ENCODE results near the gene TTC6. TPM values are rescaled to one million over a fixed set of nuclear protein-coding genes. Genes with fewer than 3 reads are reported as not detected.

The TTC6 gene
- total RNA-seq, 1 donor, result under 0.01 TPM

DNA sequence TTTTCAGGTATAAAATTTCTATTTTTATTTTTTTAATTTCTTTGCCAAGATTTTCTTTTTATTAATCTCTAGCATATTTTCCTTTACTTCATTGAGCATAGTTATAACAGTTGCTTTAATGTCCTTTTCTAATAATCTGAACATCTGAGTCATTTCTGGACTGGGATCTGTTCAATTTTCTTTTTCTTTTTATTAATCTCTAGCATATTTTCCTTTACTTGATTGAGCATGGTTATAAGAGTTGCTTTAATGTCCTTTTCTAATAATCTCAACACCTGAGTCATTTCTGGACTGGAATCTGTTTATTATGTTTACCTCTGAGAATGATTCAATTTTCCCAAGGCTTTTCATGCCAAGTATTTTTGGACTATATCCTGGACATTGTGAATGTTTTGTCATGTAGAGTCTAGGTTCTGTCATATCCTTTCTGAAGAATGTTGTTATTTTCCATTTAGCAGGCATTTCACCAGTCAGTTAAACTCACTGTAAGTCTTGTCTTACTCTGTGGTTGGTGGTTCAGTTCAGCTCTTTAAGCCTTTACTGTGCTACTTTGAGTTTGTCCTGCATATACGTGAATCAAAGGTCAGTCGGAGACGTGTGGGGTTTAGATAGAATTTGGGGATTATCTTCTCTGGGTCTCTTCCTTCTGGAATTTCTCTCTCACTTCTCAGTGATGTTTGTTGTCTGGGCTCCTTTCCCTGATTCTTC lies 20.3 kb downstream of the TTC6 start:
- Histone ChIP-seq H2AFZ (ENCODE audit: low read length) (no peak overlapping the region), H3K27me3 (ENCODE audit: insufficient read depth, low read length) (peaks cover 25% of the 10 kb centered on the region), H3K4me2 (ENCODE audit: insufficient read depth, low read length) (no peak overlapping the region), H3K27ac (ENCODE audit: low read depth, low read length) (no peak overlapping the region), H3K4me3 (ENCODE audit: insufficient read depth, low read length) (no peak overlapping the region), H3K36me3 (ENCODE audit: insufficient read depth, low read length) (no peaks in the 10 kb centered on the region), H4K20me1 (ENCODE audit: insufficient read depth, low read length) (no peaks in the 10 kb centered on the region), H3K4me1 (ENCODE audit: insufficient read depth, low read length) (no peaks in the 10 kb centered on the region), H3K9me3 (ENCODE audit: low read depth, low read length) (peaks cover 4% of the 10 kb centered on the region), H3K79me2 (ENCODE audit: insufficient read depth, low read length) (no peaks in the 10 kb centered on the region)
- TF ChIP-seq, protein P1, sequence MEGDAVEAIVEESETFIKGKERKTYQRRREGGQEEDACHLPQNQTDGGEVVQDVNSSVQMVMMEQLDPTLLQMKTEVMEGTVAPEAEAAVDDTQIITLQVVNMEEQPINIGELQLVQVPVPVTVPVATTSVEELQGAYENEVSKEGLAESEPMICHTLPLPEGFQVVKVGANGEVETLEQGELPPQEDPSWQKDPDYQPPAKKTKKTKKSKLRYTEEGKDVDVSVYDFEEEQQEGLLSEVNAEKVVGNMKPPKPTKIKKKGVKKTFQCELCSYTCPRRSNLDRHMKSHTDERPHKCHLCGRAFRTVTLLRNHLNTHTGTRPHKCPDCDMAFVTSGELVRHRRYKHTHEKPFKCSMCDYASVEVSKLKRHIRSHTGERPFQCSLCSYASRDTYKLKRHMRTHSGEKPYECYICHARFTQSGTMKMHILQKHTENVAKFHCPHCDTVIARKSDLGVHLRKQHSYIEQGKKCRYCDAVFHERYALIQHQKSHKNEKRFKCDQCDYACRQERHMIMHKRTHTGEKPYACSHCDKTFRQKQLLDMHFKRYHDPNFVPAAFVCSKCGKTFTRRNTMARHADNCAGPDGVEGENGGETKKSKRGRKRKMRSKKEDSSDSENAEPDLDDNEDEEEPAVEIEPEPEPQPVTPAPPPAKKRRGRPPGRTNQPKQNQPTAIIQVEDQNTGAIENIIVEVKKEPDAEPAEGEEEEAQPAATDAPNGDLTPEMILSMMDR (IDR thresholded peaks at IDR 0.05; ENCODE audit: extremely low read depth, low read depth, low read length), result no peak
- no peak for DNase-seq (ENCODE audit: insufficient read length, low spot score, missing footprints)

DNA sequence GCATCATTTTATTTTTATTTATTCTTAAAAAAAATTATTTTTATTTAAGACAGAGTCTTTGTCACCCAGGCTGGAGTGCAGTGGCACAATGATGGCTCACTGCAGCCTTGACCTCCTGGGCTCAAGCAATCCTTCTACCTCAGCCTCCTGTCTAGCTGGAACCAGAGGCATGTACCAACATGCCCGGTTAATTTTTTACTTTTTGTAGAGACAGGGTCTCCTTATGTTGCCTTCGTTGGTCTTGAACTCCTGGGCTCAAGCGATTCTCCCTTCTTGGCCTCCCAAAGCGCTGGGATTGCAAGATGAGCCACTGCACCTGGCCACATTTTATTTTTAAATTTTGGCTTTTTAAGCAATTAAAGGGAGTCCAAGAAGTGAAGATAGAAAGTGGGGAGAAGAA lies 21.4 kb downstream of the TTC6 start:
- Histone ChIP-seq H3K36me3 (ENCODE audit: insufficient read depth, low read length) (no peaks in the 10 kb centered on the region), H3K4me2 (ENCODE audit: insufficient read depth, low read length) (no peak overlapping the region), H2AFZ (ENCODE audit: low read length) (no peak overlapping the region), H4K20me1 (ENCODE audit: insufficient read depth, low read length) (no peaks in the 10 kb centered on the region), H3K9me3 (ENCODE audit: low read depth, low read length) (peaks cover 4% of the 10 kb centered on the region), H3K79me2 (ENCODE audit: insufficient read depth, low read length) (no peaks in the 10 kb centered on the region), H3K27me3 (ENCODE audit: insufficient read depth, low read length) (peaks cover 19% of the 10 kb centered on the region), H3K4me3 (ENCODE audit: insufficient read depth, low read length) (no peak overlapping the region), H3K27ac (ENCODE audit: low read depth, low read length) (no peak overlapping the region), H3K4me1 (ENCODE audit: insufficient read depth, low read length) (no peaks in the 10 kb centered on the region)
- TF ChIP-seq, protein P1 (IDR thresholded peaks at IDR 0.05; ENCODE audit: extremely low read depth, low read depth, low read length), result no peak
- no peak for DNase-seq (ENCODE audit: insufficient read length, low spot score, missing footprints)

DNA sequence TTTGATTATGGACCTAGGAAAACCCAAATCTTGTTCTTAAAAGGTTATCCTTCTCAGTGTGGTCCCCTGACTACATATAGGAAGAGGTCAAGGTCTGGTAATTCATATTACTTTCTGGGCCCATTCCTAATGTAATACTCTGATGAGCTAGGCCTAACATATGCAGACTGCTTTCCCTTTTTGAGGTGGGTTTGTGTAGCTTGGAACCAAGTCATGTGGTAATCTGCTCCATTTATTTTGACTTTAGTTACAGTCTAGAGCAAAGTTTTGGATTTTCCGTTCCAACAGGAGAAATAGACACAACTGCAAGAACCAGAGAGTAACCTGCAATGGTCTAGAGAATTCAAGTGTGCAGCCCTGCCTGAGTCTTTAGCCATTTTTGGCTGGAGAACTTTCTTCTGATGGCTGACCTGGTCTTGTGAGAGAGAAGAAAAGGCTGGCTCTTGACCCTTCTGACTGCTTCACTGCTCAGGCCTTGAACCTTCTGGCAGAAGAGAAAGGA lies 22.5 kb downstream of the TTC6 start:
- Histone ChIP-seq H3K4me3 (ENCODE audit: insufficient read depth, low read length) (no peak overlapping the region), H3K9me3 (ENCODE audit: low read depth, low read length) (peaks cover 4% of the 10 kb centered on the region), H3K27ac (ENCODE audit: low read depth, low read length) (no peak overlapping the region), H3K79me2 (ENCODE audit: insufficient read depth, low read length) (no peaks in the 10 kb centered on the region), H3K4me2 (ENCODE audit: insufficient read depth, low read length) (no peak overlapping the region), H2AFZ (ENCODE audit: low read length) (no peak overlapping the region), H3K27me3 (ENCODE audit: insufficient read depth, low read length) (peaks cover 9% of the 10 kb centered on the region), H4K20me1 (ENCODE audit: insufficient read depth, low read length) (no peaks in the 10 kb centered on the region), H3K36me3 (ENCODE audit: insufficient read depth, low read length) (no peaks in the 10 kb centered on the region), H3K4me1 (ENCODE audit: insufficient read depth, low read length) (no peaks in the 10 kb centered on the region)
- DNase-seq (ENCODE audit: insufficient read length, low spot score, missing footprints), result no peak
- TF ChIP-seq, protein P1 (IDR thresholded peaks at IDR 0.05; ENCODE audit: extremely low read depth, low read depth, low read length), result no peak

DNA sequence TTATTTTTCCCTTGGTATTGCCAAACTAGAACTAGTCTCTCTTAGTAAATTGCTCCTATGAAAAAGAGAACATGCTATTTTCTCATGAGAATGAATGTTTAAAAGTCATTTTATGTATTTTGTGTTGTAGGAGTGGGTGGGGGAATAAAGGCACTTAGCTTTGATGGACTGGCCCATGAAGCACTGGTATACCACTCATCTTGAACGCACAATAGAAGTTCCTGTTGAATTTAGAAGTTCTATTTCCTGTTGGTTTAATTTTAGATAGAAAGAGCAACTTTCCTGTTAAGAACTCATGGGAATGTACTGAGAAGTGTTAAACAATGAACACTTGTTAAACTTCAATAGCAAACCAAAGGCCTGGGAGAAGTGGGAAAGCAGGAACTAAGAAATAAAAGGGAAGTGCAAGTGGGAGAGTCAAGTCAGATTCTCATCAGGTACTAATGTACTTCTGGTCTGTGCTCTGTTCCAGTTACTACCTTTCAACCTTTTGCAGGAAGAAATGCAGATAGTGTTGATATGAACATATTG lies 23.1 kb downstream of the TTC6 start:
- Histone ChIP-seq H3K4me2 (ENCODE audit: insufficient read depth, low read length) (no peak overlapping the region), H3K9me3 (ENCODE audit: low read depth, low read length) (peaks cover 4% of the 10 kb centered on the region), H3K36me3 (ENCODE audit: insufficient read depth, low read length) (no peaks in the 10 kb centered on the region), H3K79me2 (ENCODE audit: insufficient read depth, low read length) (no peaks in the 10 kb centered on the region), H3K27ac (ENCODE audit: low read depth, low read length) (no peak overlapping the region), H4K20me1 (ENCODE audit: insufficient read depth, low read length) (no peaks in the 10 kb centered on the region), H2AFZ (ENCODE audit: low read length) (no peak overlapping the region), H3K27me3 (ENCODE audit: insufficient read depth, low read length) (peaks cover 9% of the 10 kb centered on the region), H3K4me1 (ENCODE audit: insufficient read depth, low read length) (no peaks in the 10 kb centered on the region), H3K4me3 (ENCODE audit: insufficient read depth, low read length) (no peak overlapping the region)
- DNase-seq (ENCODE audit: insufficient read length, low spot score, missing footprints), result no peak
- TF ChIP-seq, protein P1 (IDR thresholded peaks at IDR 0.05; ENCODE audit: extremely low read depth, low read depth, low read length), result no peak
